ENCODE data around the gene RFC4. TPM values are rescaled to one million over a fixed set of nuclear protein-coding genes. Genes with fewer than 3 reads are reported as not detected.
"Not testable (repeated sequence)": the region's sequence is repeated elsewhere in the genome, so short reads cannot be mapped to it uniquely, and the experiment has no call there.

RFC4 gene
- total RNA-seq, 3 donors from 2014 or later: 91.0 to 92.4 (median 92.2) TPM

- Mint-ChIP-seq H3K4me1 (ENCODE audit: low read depth) (no peaks in the 10 kb centered on the region), H3K36me3 (ENCODE audit: insufficient read depth) (no peaks in the 10 kb centered on the region), H3K27me3 (ENCODE audit: low read depth) (peaks cover 4% of the 10 kb centered on the region), H3K9me3 (no peaks in the 10 kb centered on the region), H3K4me3 (no peak overlapping the region)
- DNase-seq: no peak
- ATAC-seq: no peak
Measured at GRCh38 chr3:186814100-186814499, 7.8 kb upstream of the RFC4 start.

DNA sequence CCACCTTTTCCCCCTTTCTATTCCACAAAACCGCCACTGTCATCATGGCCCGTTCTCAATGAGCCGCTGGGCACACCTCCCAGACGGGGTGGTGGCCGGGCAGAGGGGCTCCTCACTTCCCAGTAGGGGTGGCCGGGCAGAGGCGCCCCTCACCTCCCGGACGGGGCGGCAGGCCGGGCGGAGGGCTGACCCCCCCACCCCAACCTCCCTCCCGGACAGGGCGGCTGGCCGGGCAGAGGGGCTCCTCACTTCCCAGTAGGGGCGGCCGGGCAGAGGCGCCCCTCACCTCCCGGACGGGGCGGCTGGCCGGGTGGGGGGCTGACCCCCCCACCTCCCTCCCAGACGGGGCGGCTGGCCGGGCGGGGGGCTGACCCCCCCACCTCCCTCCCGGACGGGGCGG, 5.0 kb upstream of the RFC4 start:
- not testable (repeated sequence) for DNase-seq; H3K4me3 Mint-ChIP-seq; ATAC-seq; H3K36me3 Mint-ChIP-seq (ENCODE audit: insufficient read depth); H3K27me3 Mint-ChIP-seq (ENCODE audit: low read depth); H3K9me3 Mint-ChIP-seq
- peaks cover 10% of the 10 kb centered on the region for H3K4me1 Mint-ChIP-seq (ENCODE audit: low read depth)

DNA sequence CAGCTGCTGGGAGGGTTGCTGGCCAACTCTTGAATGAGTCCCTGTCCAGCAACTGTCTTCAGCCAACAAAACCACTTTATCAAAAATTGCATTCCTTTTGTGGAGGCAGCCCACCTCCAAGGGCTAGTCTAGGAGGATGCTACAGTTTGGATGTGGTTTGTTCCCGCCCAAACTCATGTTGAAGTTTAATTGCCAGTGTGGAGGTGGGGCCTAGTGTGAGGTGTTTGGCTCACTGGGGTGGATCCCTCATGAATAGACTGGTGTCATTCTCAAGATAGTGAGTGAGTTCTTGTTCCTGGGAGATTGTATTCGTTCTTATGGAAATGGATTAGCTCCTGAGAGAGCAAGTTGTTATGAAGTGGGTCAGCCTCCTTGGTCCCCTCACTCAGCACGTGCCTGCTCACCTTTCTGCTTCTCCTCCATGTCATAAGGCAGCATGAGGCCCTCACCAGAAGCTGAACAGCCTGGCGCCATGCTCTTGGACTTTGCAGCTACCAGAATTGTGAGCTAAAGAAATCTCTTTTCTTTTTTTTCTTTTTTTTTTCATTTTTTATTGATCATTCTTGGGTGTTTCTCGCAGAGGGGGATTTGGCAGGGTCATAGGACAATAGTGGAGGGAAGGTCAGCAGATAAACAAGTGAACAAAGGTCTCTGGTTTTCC, 4.2 kb upstream of the RFC4 start:
- Mint-ChIP-seq H3K4me1 (ENCODE audit: low read depth) (peaks cover 13% of the 10 kb centered on the region), H3K4me3 (no peak overlapping the region), H3K36me3 (ENCODE audit: insufficient read depth) (no peaks in the 10 kb centered on the region), H3K27me3 (ENCODE audit: low read depth) (peaks cover 4% of the 10 kb centered on the region), H3K9me3 (no peaks in the 10 kb centered on the region)
- no peak for DNase-seq
- no peak for ATAC-seq

DNA sequence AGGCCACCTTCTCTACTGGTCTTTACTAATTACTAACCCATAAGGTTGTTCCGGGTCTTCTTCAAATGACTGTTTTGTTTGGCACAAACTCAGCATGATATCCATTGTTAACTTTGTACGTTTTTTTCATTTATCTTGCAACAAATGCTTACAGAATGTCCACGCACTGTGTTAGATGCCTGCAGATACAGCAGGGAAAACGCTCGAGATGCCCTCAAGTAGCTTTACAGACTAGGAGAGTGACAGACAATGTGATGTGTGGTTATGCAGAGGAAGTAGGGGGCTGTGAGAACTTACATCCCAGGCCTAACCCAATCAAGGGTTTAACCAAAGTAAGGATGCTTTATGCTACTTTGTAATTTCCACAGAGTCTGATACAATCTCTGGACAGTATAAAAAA, 949 bp upstream of the RFC4 start:
- DNase-seq: no peak
- peaks cover 3% of the 10 kb centered on the region for H3K36me3 Mint-ChIP-seq (ENCODE audit: insufficient read depth)
- H3K9me3 Mint-ChIP-seq: no peaks in the 10 kb centered on the region
- peaks cover 21% of the 10 kb centered on the region for H3K4me1 Mint-ChIP-seq (ENCODE audit: low read depth)
- peak overlapping the region; percentile 93 for H3K4me3 Mint-ChIP-seq
- ATAC-seq: no peak
- H3K27me3 Mint-ChIP-seq (ENCODE audit: low read depth): no peaks in the 10 kb centered on the region

GRCh38 chr3:186803447-186803846, 2.8 kb downstream of the RFC4 start:
- peaks cover 15% of the 10 kb centered on the region for H3K36me3 Mint-ChIP-seq (ENCODE audit: insufficient read depth)
- H3K27me3 Mint-ChIP-seq (ENCODE audit: low read depth); H3K4me3 Mint-ChIP-seq; ATAC-seq; DNase-seq; H3K9me3 Mint-ChIP-seq: not testable (repeated sequence)
- peaks cover 33% of the 10 kb centered on the region for H3K4me1 Mint-ChIP-seq (ENCODE audit: low read depth)

DNA sequence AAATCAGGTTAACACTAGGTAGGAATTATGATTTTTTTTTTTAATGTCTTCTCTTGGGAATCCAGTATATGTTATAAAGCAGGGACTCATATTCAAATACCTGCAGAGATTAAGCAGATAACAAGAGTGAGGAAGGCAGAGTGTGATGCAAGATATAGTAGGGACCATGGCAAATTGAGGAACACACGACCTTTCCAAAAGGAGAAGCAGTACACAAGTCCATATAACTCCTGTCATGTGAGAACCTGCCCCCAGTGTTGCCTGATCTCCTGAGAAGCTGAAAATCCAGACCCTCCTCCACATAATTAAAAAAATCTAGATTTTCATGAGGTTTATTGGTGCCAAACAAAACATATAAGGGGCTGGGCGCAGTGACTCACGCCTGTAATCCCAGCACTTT, 3.6 kb downstream of the RFC4 start:
- H3K4me3 Mint-ChIP-seq: no peak overlapping the region

DNA sequence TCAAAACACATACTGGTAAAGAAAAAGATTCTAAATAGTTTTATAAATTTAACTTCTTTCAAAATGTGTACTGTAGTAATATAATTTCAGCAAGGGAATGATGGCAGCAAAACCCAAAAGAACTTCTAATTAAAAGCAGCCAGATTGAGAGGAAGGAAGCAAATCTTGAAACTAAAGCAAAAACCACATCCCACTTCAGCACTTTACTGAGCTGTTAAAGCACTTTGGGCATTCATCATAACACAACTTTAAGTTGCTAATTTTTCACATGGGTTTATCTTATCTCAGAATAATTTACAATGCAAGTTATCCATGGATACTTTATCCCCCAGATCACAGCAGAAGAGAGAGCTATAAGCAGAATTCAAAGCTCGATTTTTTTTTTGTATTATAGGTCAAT, 6.0 kb downstream of the RFC4 start:
- ATAC-seq (no peak), DNase-seq (no peak)
- Mint-ChIP-seq H3K4me1 (ENCODE audit: low read depth) (peaks cover 23% of the 10 kb centered on the region), H3K4me3 (no peak overlapping the region), H3K9me3 (no peaks in the 10 kb centered on the region), H3K36me3 (ENCODE audit: insufficient read depth) (peaks cover 22% of the 10 kb centered on the region), H3K27me3 (ENCODE audit: low read depth) (no peaks in the 10 kb centered on the region)

More for the DNA sequence above, 3.6 kb downstream of the RFC4 start:
- Mint-ChIP-seq H3K4me1 (ENCODE audit: low read depth) (peaks cover 37% of the 10 kb centered on the region), H3K9me3 (no peaks in the 10 kb centered on the region), H3K27me3 (ENCODE audit: low read depth) (no peaks in the 10 kb centered on the region), H3K36me3 (ENCODE audit: insufficient read depth) (peaks cover 17% of the 10 kb centered on the region)
- no peak for ATAC-seq
- no peak for DNase-seq

- Mint-ChIP-seq H3K9me3 (no peaks in the 10 kb centered on the region), H3K4me3 (no peak overlapping the region), H3K4me1 (ENCODE audit: low read depth) (peaks cover 16% of the 10 kb centered on the region), H3K36me3 (ENCODE audit: insufficient read depth) (peaks cover 31% of the 10 kb centered on the region), H3K27me3 (ENCODE audit: low read depth) (no peaks in the 10 kb centered on the region)
- DNase-seq (no peak), ATAC-seq (peak in 1 of 2 donors; percentile 7)
Measured at GRCh38 chr3:186798239-186798874, 7.9 kb downstream of the RFC4 start.

GRCh38 chr3:186790261-186790981, 15.9 kb downstream of the RFC4 start:
- H3K36me3 Mint-ChIP-seq (ENCODE audit: insufficient read depth): peaks cover 61% of the 10 kb centered on the region
- ATAC-seq: peak; percentile 48 to 51
- peak overlapping the region; percentile 50 for H3K4me3 Mint-ChIP-seq
- H3K9me3 Mint-ChIP-seq: no peaks in the 10 kb centered on the region
- no peaks in the 10 kb centered on the region for H3K27me3 Mint-ChIP-seq (ENCODE audit: low read depth)
- H3K4me1 Mint-ChIP-seq (ENCODE audit: low read depth): peaks cover 34% of the 10 kb centered on the region
- DNase-seq: no peak

GRCh38 chr3:186789554-186790260, 16.6 kb downstream of the RFC4 start:
- no peaks in the 10 kb centered on the region for H3K9me3 Mint-ChIP-seq
- ATAC-seq (peak; percentile 5 to 25), DNase-seq (no peak)
- no peaks in the 10 kb centered on the region for H3K27me3 Mint-ChIP-seq (ENCODE audit: low read depth)
- peaks cover 68% of the 10 kb centered on the region for H3K36me3 Mint-ChIP-seq (ENCODE audit: insufficient read depth)
- peak overlapping the region; percentile 50 for H3K4me3 Mint-ChIP-seq
- H3K4me1 Mint-ChIP-seq (ENCODE audit: low read depth): peaks cover 35% of the 10 kb centered on the region

- Mint-ChIP-seq H3K9me3 (no peaks in the 10 kb centered on the region), H3K4me1 (ENCODE audit: low read depth) (peaks cover 35% of the 10 kb centered on the region), H3K4me3 (peak overlapping the region; percentile 99), H3K27me3 (ENCODE audit: low read depth) (peaks cover under 1% of the 10 kb centered on the region), H3K36me3 (ENCODE audit: insufficient read depth) (peaks cover 70% of the 10 kb centered on the region)
- no peak for DNase-seq
- ATAC-seq: no peak
Measured at GRCh38 chr3:186788482-186789370, 17.6 kb downstream of the RFC4 start.

- H3K36me3 Mint-ChIP-seq (ENCODE audit: insufficient read depth): peaks cover 67% of the 10 kb centered on the region
- H3K9me3 Mint-ChIP-seq: no peaks in the 10 kb centered on the region
- H3K4me1 Mint-ChIP-seq (ENCODE audit: low read depth): peaks cover 35% of the 10 kb centered on the region
- ATAC-seq (no peak), DNase-seq (no peak)
- H3K4me3 Mint-ChIP-seq: peak overlapping the region; percentile 99
- peaks cover 5% of the 10 kb centered on the region for H3K27me3 Mint-ChIP-seq (ENCODE audit: low read depth)
Measured at GRCh38 chr3:186787642-186788481, 18.4 kb downstream of the RFC4 start.

DNA sequence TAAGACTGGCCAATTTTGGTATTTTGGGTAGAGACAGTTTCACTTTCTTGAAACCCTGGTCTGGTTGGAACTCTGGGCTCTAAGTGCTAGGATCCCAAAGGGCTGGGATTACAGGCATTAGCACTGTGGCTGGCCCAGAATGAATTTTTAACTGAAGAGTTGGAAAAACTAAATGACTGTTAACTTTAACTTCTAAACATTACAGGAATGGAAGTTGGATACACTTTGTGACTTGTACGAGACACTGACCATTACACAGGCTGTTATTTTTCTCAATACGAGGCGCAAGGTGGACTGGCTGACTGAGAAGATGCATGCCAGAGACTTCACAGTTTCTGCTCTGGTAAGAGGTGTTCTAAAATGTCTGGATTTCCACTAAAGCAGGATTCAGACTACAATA, 19.4 kb downstream of the RFC4 start:
- DNase-seq: no peak
- peaks cover 5% of the 10 kb centered on the region for H3K27me3 Mint-ChIP-seq (ENCODE audit: low read depth)
- peaks cover 65% of the 10 kb centered on the region for H3K36me3 Mint-ChIP-seq (ENCODE audit: insufficient read depth)
- H3K4me1 Mint-ChIP-seq (ENCODE audit: low read depth): peaks cover 39% of the 10 kb centered on the region
- H3K4me3 Mint-ChIP-seq: peak overlapping the region; percentile 99
- no peaks in the 10 kb centered on the region for H3K9me3 Mint-ChIP-seq
- no peak for ATAC-seq

Measured in activated T-cell treated with anti-CD3 and anti-CD28 coated beads, Interleukin-2, amount 50 U/mL, for 4 hours (primary cell).